ENCODE data around the gene MYO1D. TPM values are rescaled to one million over a fixed set of nuclear protein-coding genes. Genes with fewer than 3 reads are reported as not detected.
A peak's percentile ranks its signal among the peaks of the same experiment; 100 is the strongest.

The MYO1D gene
- total RNA-seq, 2 donors from 2014 or later: 394 to 421 TPM

DNA sequence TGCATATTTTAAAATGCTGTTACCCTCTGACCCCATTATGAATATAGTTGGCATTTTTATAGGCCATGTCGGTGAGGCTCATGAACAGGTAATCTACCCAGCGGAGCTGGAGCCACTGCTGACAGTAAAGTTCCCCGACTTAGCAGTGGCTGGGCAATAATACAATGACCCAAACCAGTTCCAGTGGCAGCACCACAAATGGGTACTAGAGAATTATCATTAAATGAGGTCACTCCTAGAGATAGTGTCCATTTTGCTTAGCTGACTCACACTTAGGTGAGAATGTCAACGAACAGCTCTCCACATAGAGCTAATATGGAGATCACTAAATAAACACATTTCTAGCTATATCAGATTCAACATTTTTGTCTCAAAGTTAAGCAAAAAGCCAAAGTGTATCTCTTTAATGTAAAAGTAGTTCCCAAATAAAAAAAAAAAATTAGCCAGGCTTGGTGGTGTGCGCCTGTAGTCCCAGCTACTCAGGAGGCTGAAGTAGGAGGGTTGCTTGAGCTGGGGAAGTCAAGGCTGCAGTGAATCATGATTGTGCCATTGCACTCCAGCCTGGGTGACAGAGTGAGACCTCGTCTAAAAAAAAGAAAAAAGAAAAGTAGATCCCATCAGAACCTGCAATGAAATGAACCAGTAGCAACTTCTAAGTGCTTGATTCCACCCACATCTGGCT, 7.4 kb downstream of the MYO1D start:
- intact Hi-C loops (cut with DNase I, micrococcal nuclease): loop anchor here (5.0 to 10.0 kb wide), 2 partner anchors 85 to 87 kb away; no protein-coding TSS in a partner anchor
- DNase-seq: no peak

DNA sequence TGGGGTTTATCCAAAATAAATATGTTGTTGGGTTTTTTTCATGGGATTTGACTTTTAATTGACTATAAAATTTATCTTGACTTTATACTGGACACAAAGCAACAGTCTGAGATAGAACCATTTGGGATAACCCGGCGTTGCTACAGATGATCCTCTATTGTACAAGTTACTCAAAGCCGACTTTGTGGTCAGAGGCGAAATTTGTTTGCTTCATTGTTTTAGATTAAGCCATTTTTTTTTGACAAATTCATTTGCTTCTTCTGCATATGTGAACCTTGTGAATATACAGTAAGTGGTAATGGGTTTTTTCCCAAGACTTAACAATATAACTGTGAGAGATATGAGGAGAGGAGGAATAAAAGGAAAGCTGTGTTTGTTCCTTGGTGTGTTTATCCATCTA, 11.8 kb downstream of the MYO1D start:
- no peak for DNase-seq
- intact Hi-C loops (cut with DNase I, micrococcal nuclease): loop anchor here in 1 of 2 donors (5.0 kb wide), 1 partner anchor 83 kb away; no protein-coding TSS in a partner anchor
- no peak for ATAC-seq

More for the DNA sequence above, 7.4 kb downstream of the MYO1D start:
- peak; percentile 78 for ATAC-seq

DNA sequence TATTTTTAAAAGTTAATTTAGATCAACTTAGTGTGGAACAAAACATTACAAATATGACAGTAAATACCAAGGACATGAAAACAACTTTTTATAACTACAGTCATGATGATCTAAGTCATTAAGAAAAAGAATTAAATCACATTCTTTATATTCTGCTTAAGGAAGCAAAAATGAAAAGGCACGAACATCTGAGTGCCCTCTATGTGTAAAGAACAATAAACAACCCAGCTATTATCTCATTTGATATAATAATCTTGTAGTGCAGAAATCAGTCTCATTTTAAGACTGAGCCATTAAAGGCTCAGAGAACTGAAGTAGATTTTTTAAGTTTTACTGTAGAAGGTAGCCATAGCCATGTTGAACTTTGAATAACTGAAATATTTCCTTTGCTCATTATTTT, 13.4 kb downstream of the MYO1D start:
- no peak for DNase-seq

DNA sequence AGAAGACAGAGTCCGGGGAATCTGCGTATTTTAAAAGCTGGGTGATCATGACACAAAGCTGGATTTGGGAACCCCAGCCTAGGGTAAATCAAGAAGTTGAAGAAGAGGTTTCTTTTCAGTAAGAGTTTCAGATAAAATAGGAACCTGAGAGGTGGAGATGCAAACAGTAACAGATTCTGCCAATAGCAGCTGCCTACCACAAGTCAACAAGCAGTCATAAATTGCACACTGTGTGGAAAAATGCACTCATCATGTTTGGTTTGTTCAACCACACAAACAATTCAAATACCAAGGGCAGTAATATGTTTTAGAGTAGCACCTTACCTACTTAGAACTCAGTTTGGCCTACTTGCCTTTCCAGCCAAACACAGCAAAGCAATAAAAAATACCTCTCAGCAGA, 14.0 kb downstream of the MYO1D start:
- DNase-seq (no peak), ATAC-seq (peak; percentile 42)
- intact Hi-C loops (cut with DNase I, micrococcal nuclease): no loop called here

More for the DNA sequence above, 13.4 kb downstream of the MYO1D start:
- intact Hi-C loops (cut with DNase I, micrococcal nuclease): no loop called here
- peak; percentile 50 for ATAC-seq

DNA sequence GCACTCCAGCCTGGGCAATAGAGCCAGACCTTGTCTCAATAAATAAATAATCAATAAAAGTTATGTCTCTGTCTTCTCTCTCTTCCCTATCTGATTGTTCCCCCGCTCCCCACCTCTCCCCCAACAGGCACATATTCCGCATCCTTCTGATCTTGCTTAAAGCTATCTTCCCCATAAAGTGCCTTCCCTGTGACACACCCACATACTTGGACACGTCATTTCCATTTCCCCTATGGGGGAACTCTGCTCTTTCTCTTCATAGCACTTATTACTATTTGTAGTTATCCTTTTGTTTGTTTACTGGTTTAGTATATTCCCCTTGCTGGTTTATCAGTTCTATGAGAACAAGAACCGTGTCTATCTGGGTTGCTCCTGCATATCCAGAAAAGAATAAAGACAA, 14.9 kb downstream of the MYO1D start:
- ATAC-seq (peak; percentile 42), DNase-seq (no peak)
- intact Hi-C loops (cut with DNase I, micrococcal nuclease): no loop called here

- ATAC-seq (no peak), DNase-seq (no peak)
- intact Hi-C loops (cut with DNase I, micrococcal nuclease): no loop called here
Observed at GRCh38 chr17:32859857-32860525, 16.9 kb downstream of the MYO1D start.

DNA sequence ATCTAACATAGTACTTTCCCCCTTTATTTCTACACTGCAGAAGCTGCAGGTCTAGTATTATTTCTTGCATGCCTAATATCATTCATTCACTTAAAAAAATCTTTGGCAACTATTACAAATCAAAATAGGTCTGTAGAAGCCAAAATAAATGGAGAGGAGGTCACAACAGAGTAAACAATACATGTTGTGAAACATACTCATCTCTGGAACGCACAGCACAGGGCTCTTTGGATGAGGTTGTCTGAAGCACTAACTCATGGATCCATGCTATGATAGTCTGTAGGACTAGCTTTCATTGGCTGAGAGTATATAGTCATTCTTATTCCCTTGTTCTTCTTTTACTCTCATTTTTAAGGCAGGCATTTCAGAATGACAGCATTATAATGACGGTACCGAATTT, 21.3 kb downstream of the MYO1D start:
- intact Hi-C loops (cut with DNase I, micrococcal nuclease): no loop called here
- no peak for ATAC-seq
- no peak for DNase-seq

GRCh38 chr17:32854832-32855389, 22.0 kb downstream of the MYO1D start:
- ATAC-seq: peak; percentile 87
- intact Hi-C loops (cut with DNase I, micrococcal nuclease): no loop called here
- DNase-seq: peak in 1 of 2 donors; percentile 61

DNA sequence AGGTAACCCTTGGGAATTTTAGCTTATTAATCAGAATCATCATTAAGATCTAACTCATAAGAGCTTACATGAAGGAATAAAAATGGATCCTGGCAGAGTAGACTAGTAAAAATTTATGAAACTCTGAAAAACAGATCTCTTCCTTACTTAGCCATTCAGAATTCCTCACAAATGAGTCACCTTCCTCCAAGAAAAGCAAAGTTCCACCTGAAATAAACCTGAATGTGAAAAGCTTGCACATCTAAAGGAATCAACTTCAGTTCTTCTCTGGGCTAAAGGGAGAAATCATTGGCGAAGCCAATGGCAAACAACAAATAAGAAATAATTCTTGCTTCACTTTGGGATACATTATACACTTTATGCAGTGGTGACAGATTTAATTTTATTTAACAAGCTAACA, 22.7 kb downstream of the MYO1D start:
- intact Hi-C loops (cut with DNase I, micrococcal nuclease): no loop called here
- no peak for DNase-seq
- ATAC-seq: peak; percentile 37

DNA sequence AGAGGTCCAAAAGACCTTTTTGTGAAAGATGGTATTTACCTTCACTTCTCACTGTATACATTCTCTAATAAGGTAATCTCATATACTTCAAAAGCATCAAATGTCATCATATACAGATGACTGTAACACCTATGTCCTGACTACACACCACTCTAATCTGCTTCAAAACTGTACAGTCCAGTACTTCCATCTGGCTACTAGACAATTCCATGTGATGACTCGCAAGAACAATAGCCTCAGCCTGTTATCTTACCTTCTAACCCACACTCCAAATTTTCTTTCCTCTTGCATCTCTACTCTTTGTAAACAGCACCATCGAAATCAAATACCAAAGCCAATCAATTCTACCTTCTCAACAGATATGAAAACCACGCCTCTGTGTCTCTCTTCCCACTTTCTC, 24.1 kb downstream of the MYO1D start:
- intact Hi-C loops (cut with DNase I, micrococcal nuclease): no loop called here
- ATAC-seq (no peak), DNase-seq (no peak)

DNA sequence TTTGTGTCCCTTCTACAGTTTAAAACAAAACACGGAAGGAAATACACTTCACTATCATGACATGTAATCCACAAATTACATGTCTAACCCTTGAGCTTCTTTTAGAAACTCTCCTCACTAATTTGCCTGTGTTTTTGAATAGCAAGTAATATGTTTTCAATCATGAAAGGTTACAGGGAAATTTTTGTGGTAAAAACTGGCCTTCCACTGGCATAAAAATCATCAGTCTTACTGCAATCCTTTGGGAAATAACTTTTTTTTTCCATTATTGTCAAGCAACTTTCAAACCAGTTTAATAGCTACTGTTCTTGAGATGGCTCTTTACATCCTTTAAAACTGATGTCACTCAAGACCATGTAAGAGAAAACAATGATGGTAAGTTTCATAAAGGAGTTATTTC, 27.0 kb downstream of the MYO1D start:
- no peak for DNase-seq
- ATAC-seq: no peak
- intact Hi-C loops (cut with DNase I, micrococcal nuclease): no loop called here

GRCh38 chr17:32847977-32848376, 28.9 kb downstream of the MYO1D start:
- ATAC-seq (peak; percentile 82), DNase-seq (no peak)
- intact Hi-C loops (cut with DNase I, micrococcal nuclease): no loop called here

DNA sequence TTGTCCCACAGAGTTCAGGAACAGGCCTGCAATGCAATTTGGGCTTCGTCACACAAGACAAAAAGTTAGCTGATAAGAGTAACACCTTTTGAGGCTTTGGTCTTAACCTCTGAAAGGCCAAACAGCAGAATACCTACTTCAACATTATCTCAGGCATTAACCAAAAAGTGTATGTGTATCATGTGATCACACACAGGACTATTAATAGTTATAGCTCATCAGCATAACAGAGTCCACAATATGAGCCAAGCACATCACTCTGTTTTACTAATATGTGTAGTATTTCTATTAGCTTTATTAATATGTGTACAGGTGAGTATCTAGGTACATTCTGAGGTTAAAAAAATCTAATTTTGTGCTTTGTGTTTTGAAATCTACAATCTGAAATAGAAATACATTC, 30.8 kb downstream of the MYO1D start:
- DNase-seq (no peak), ATAC-seq (no peak)
- intact Hi-C loops (cut with DNase I, micrococcal nuclease): no loop called here

- no peak for DNase-seq
- intact Hi-C loops (cut with DNase I, micrococcal nuclease): no loop called here
- ATAC-seq: peak; percentile 64
Observed at GRCh38 chr17:32840241-32840640, 36.7 kb downstream of the MYO1D start.

- intact Hi-C loops (cut with DNase I, micrococcal nuclease): no loop called here
- DNase-seq (no peak), ATAC-seq (no peak)
Observed at GRCh38 chr17:32836527-32836926, 40.4 kb downstream of the MYO1D start.

DNA sequence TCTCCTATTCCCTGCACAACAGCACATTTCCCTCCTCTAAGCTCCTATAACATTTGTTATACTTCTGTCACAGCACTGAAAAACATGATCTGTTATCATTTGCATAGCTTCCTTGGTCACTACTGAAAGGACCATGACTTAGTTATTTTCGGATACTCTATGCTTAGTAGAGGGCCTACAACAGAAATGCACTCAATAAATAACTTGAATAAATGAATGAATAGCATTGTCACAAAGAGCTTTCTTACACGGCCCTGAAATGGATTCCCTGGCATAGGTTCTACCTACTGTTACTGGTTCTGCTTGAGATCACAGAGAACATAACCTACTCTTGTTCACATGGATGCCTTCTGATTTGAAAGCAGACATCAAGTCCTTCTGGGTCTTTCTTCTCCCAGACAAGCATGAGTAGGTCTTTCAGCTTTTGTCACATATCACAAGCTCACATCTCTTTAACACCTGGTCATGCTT, 41.6 kb downstream of the MYO1D start:
- DNase-seq: no peak
- ATAC-seq: no peak

DNA sequence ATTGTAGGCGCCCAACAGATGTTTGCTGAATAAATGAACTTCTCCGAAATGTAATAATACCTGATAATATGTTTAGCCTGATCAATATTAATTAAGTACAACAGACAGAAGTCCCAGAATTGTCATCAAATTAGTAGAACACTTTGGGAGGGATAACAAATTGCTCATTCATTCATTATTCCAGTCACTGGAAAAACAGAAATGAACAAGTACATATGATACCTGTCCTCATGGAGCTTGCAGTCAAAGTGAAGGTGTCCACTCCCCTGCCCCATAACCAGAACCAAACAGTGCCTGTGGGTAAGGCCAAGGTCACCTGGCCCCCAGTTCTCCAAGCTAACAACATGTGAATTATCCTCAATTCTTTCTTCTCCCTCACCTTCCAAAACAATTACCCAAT, 42.8 kb downstream of the MYO1D start:
- intact Hi-C loops (cut with DNase I, micrococcal nuclease): no loop called here
- no peak for DNase-seq
- ATAC-seq: no peak

More for the DNA sequence above, 41.6 kb downstream of the MYO1D start:
- intact Hi-C loops (cut with DNase I, micrococcal nuclease): no loop called here

- ATAC-seq: no peak
- no peak for DNase-seq
- intact Hi-C loops (cut with DNase I, micrococcal nuclease): no loop called here
Observed at GRCh38 chr17:32833526-32833925, 43.4 kb downstream of the MYO1D start.

DNA sequence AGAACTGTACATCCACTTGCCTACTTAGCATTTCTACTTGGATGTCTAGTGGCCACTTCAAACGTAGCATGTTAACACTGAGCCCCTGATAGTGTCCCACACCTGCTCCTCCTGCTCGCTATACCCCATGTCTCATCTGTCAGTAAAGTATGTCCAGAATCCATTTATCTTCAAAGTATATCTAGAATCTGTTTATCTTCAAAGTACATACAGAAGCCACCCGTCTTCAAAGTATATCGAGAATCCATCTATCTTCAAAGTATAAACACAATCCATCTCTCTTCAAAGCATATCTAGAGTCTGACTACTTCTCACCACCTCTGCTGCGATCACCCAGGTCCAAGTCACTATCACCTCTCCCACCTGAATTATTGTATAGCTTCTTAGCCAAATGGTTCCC, 43.8 kb downstream of the MYO1D start:
- intact Hi-C loops (cut with DNase I, micrococcal nuclease): no loop called here
- ATAC-seq: no peak

GRCh38 chr17:32831627-32832243, 45.2 kb downstream of the MYO1D start:
- ATAC-seq (peak; percentile 13), DNase-seq (no peak)
- intact Hi-C loops (cut with DNase I, micrococcal nuclease): no loop called here

More for the DNA sequence above, 43.8 kb downstream of the MYO1D start:
- DNase-seq: no peak
